ENCODE results near the gene DYRK4. TPM values are rescaled to one million over a fixed set of nuclear protein-coding genes. Genes with fewer than 3 reads are reported as not detected.

The DYRK4 gene
- polyA plus RNA-seq, 3 donors, result 17.4 to 26.9 (median 22.4) TPM

DNA sequence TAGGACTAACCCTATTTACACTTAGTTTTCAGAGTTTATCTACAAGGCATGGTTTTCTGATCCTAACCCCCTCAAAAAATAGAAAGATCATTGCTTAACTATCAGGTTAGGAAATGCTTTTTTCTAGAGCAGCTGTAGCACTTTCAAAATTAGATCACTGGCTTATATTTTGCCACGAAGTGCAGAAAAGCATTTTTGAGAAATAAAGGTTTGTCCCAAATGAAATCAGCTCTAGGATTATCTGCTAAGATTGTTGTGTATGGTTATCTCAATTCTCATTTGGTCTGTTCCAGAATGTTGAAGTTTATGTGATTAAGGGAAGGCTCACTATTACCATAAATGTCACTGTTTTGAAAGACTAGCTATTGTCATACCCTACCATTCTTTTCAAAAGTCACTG, 9.8 kb upstream of the DYRK4 start:
- H3K36me3 ChIP-seq (replicated peaks in 1 of 2; ENCODE audit: control insufficient read depth in 1 of 2, insufficient read depth in 2 of 2, low read length in 2 of 2), result peaks cover 5 to 43% of the 10 kb centered on the region in 2 donors
- no peak overlapping the region for H3K4me3 Mint-ChIP-seq
- TF ChIP-seq, protein P1, sequence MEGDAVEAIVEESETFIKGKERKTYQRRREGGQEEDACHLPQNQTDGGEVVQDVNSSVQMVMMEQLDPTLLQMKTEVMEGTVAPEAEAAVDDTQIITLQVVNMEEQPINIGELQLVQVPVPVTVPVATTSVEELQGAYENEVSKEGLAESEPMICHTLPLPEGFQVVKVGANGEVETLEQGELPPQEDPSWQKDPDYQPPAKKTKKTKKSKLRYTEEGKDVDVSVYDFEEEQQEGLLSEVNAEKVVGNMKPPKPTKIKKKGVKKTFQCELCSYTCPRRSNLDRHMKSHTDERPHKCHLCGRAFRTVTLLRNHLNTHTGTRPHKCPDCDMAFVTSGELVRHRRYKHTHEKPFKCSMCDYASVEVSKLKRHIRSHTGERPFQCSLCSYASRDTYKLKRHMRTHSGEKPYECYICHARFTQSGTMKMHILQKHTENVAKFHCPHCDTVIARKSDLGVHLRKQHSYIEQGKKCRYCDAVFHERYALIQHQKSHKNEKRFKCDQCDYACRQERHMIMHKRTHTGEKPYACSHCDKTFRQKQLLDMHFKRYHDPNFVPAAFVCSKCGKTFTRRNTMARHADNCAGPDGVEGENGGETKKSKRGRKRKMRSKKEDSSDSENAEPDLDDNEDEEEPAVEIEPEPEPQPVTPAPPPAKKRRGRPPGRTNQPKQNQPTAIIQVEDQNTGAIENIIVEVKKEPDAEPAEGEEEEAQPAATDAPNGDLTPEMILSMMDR (IDR thresholded peaks at IDR 0.05), result no peak
- peaks cover 21% of the 10 kb centered on the region for H3K4me1 Mint-ChIP-seq
- no peak overlapping the region for H3K27ac ChIP-seq (ENCODE audit: low read depth in 1 of 2, low read length in 2 of 2)
- no peaks in the 10 kb centered on the region for H4K20me1 ChIP-seq (ENCODE audit: insufficient read depth, low read length)
- peaks cover 14 to 44% of the 10 kb centered on the region in 2 donors for H3K36me3 Mint-ChIP-seq
- intact Hi-C loops (cut with micrococcal nuclease), result no loop called here
- H3K79me2 ChIP-seq (ENCODE audit: insufficient read depth, low read length), result peaks cover 4% of the 10 kb centered on the region
- H3K4me1 ChIP-seq (ENCODE audit: control insufficient read depth in 1 of 2, insufficient read depth in 2 of 2, low read length in 2 of 2), result peaks cover 23 to 24% of the 10 kb centered on the region in 2 donors
- H3K27me3 ChIP-seq (ENCODE audit: control insufficient read depth in 2 of 2, insufficient read depth in 2 of 2, low read length in 2 of 2), result no peaks in the 10 kb centered on the region
- H3K27ac Mint-ChIP-seq, result peak overlapping the region in 1 of 7 donors; percentile 13
- no peak for DNase-seq
- no peaks in the 10 kb centered on the region for H3K27me3 Mint-ChIP-seq (ENCODE audit: low read depth in 3 of 3)
- WGBS (ENCODE audit: insufficient coverage), result 100% methylated on average over 1 of the region's 1 CpG
- no peak overlapping the region for H3K4me2 ChIP-seq (replicated peaks; ENCODE audit: extremely low read depth, low read length, poor library complexity, severe bottlenecking)
- H2AFZ ChIP-seq (ENCODE audit: insufficient read depth, low read depth, low read length, poor library complexity, severe bottlenecking), result no peak overlapping the region
- H3K9ac ChIP-seq (ENCODE audit: insufficient read depth, low read length, poor library complexity, severe bottlenecking), result no peak overlapping the region
- no peaks in the 10 kb centered on the region for H3K9me3 Mint-ChIP-seq
- no peaks in the 10 kb centered on the region for H3K9me3 ChIP-seq (replicated peaks in 1 of 2; ENCODE audit: control insufficient read depth in 1 of 2, insufficient read depth in 1 of 2, low read length in 2 of 2)
- no peak overlapping the region for H3K4me3 ChIP-seq (replicated peaks in 1 of 3; ENCODE audit: low read depth in 2 of 3, low read length in 3 of 3)

DNA sequence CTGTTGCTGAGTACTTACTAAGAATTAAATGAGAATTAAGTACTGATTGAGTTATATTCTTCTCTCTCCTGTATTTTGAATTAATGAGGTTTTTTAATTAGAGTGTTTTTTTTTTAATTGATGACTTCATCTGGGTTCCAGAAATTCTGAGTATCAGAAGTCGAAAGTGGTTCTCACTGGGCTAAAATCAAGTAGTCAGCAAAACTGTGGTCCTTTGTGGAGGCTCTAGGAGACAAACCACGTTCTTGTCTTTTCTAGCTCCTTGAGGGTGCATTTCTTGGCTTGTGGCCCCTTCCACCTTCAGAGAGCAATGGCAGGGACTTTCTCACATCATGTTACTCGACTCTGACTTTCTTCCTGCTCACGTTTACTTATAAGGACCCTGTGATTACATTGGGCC, 8.1 kb upstream of the DYRK4 start:
- no peaks in the 10 kb centered on the region for H3K9me3 ChIP-seq (replicated peaks in 1 of 2; ENCODE audit: control insufficient read depth in 1 of 2, insufficient read depth in 1 of 2, low read length in 2 of 2)
- DNase-seq, result no peak
- Mint-ChIP-seq H3K27me3 (ENCODE audit: low read depth in 3 of 3) (no peaks in the 10 kb centered on the region), H3K27ac (no peak overlapping the region), H3K4me1 (peaks cover 27% of the 10 kb centered on the region), H3K9me3 (no peaks in the 10 kb centered on the region), H3K4me3 (no peak overlapping the region), H3K36me3 (peaks cover 5 to 38% of the 10 kb centered on the region in 2 donors)
- intact Hi-C loops (cut with micrococcal nuclease), result no loop called here
- no peak overlapping the region for H3K9ac ChIP-seq (ENCODE audit: insufficient read depth, low read length, poor library complexity, severe bottlenecking)
- no peak overlapping the region for H2AFZ ChIP-seq (ENCODE audit: insufficient read depth, low read depth, low read length, poor library complexity, severe bottlenecking)
- no peak overlapping the region for H3K4me3 ChIP-seq (replicated peaks in 1 of 3; ENCODE audit: low read depth in 2 of 3, low read length in 3 of 3)
- H3K4me2 ChIP-seq (replicated peaks; ENCODE audit: extremely low read depth, low read length, poor library complexity, severe bottlenecking), result no peak overlapping the region
- TF ChIP-seq, protein P1 (IDR thresholded peaks at IDR 0.05), result no peak
- H3K27me3 ChIP-seq (ENCODE audit: control insufficient read depth in 2 of 2, insufficient read depth in 2 of 2, low read length in 2 of 2), result no peaks in the 10 kb centered on the region
- 96% methylated on average over 4 of the region's 4 CpGs for WGBS (ENCODE audit: insufficient coverage)
- H3K4me1 ChIP-seq (ENCODE audit: control insufficient read depth in 1 of 2, insufficient read depth in 2 of 2, low read length in 2 of 2), result peaks cover 30 to 31% of the 10 kb centered on the region in 2 donors
- H3K79me2 ChIP-seq (ENCODE audit: insufficient read depth, low read length), result peaks cover 4% of the 10 kb centered on the region
- H4K20me1 ChIP-seq (ENCODE audit: insufficient read depth, low read length), result no peaks in the 10 kb centered on the region
- peak overlapping the region in 1 of 2 donors; percentile 1 for H3K27ac ChIP-seq (ENCODE audit: low read depth in 1 of 2, low read length in 2 of 2)
- peaks cover 5 to 27% of the 10 kb centered on the region in 2 donors for H3K36me3 ChIP-seq (replicated peaks in 1 of 2; ENCODE audit: control insufficient read depth in 1 of 2, insufficient read depth in 2 of 2, low read length in 2 of 2)

All from CD14-positive monocyte (primary cell).